GM13977 (cell line): Measurements from ENCODE around the gene TMEM156.
"Not testable (repeated sequence)": the region's sequence is repeated elsewhere in the genome, so short reads cannot be mapped to it uniquely, and the experiment has no call there.

Experiments used
- DNase-seq: peaks from one replicate; pipeline ENCODE4 v3.0.0; 2012; ENCODE audit warnings: low spot score
- in situ Hi-C: fragments of 300-500 bp; cut with MboI; formaldehyde crosslinking; loops from one replicate; pipeline ENCODE4 v1.12.0; 2022; ENCODE audit warnings: low sequenced_read_pairs, low pct_unique_long_range_greater_than_20kb, mixed read lengths, inconsistent platforms; ENCODE audit not compliant: unreplicated experiment
- TF ChIP-seq, protein P1 (sequence below): IDR thresholded peaks from 2 replicates; pipeline ENCODE4 v1.5.1; 2012; ENCODE audit warnings: mild to moderate bottlenecking, control low read depth; ENCODE audit not compliant: insufficient read depth; ENCODE audit errors: extremely low read depth, missing control alignments

Gene TMEM156

DNA sequence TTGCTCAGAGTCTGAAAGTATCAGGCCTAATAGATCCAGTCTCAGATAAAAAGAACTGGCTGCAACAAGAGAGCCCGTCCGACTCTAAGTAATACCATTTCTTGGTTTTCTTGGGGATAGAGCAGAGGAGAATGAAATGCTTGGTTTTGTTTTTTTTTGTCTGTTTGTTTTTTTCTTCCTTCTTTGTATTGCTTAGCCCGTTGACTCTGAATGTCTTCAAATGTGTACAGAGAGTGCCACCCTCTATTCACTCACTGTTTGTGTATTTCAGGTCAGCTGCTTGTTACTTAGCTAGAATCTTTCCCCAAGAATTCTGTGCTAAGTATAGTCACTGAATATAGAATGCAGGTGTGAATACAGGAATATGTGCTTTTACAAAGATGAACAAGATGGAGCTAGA is 5.7 kb upstream of the TMEM156 start:
- TF ChIP-seq, protein P1, sequence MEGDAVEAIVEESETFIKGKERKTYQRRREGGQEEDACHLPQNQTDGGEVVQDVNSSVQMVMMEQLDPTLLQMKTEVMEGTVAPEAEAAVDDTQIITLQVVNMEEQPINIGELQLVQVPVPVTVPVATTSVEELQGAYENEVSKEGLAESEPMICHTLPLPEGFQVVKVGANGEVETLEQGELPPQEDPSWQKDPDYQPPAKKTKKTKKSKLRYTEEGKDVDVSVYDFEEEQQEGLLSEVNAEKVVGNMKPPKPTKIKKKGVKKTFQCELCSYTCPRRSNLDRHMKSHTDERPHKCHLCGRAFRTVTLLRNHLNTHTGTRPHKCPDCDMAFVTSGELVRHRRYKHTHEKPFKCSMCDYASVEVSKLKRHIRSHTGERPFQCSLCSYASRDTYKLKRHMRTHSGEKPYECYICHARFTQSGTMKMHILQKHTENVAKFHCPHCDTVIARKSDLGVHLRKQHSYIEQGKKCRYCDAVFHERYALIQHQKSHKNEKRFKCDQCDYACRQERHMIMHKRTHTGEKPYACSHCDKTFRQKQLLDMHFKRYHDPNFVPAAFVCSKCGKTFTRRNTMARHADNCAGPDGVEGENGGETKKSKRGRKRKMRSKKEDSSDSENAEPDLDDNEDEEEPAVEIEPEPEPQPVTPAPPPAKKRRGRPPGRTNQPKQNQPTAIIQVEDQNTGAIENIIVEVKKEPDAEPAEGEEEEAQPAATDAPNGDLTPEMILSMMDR: no peak
- in situ Hi-C loops: no loop called here
- no peak for DNase-seq

DNA sequence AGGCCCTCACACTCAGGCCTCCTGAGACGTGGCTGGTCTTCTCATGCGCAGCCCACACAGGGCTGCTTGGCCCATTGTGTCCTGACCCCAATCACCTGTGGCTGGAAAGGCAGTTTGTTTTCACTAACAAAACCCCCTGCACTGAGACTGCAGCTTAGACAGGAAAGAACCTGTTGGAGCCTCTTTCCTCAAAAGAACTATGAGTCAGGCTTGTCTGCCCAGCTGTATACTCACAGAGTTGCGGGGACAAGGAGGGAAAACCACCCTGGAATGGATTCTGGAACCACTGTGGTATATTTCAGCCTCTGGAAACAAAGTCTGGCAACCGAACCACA is 5.2 kb upstream of the TMEM156 start:
- DNase-seq: no peak

DNA sequence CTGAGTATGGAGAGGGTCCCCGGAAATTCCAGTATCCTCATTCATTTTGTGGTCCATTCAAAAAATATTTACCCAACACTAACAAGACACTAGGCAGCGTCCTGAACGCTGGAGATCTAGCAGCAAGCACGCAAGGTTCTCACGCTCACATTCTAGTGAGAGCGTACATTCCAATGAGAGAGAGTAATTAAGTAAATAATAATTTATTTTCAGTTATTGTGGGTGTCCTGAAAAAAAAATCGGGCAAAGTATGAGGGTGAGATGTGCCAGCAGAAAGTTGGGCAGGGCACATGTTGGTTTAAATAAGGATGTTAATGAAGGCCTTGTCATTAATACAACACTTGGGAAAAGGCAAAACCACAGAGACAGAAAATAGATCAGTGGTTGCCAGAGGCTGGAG is 4.0 kb upstream of the TMEM156 start:
- no peak for DNase-seq
- TF ChIP-seq, protein P1: no peak
- in situ Hi-C loops: no loop called here

More for the DNA sequence above, 5.2 kb upstream of the TMEM156 start:
- in situ Hi-C loops: no loop called here
- TF ChIP-seq, protein P1: no peak

DNA sequence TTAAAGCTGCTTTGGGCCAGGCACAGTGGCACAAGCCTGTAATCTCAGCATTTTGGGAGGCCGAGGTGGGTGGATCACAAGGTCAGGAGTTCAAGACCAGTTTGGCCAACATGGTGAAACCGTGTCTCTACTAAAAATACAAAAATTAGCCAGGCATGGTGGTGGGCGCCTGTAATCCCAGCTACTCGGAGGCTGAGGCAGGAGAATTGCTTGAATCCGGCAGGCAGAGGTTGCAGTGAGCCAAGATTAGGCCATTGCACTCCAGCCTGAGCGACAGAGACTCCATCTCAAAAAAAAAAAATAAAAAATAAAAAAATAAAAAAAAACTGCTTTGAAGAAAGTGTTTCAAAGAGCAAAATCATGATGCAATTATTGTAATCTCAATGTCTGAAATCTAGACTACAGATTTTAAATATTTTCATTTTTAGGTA is 604 bp downstream of the TMEM156 start:
- in situ Hi-C loops, DNase-seq: not testable (repeated sequence)

DNA sequence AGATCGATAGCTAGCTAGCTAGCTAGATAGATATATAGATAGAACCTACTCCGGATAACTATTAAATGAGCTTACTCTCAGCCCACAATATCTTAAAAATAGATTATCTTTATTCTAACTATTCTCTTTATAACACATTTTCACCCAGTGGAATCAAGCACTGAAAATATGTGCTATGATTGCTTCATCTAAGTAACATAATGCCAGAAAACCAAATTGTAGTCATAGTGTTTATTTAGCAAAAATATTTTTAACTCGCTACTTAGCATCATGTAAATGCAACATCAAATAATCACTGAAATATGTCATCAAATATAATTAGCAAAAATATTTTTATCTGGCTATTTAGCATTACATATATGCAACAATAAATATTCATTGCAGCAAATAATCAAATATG is 1.5 kb downstream of the TMEM156 start:
- no peak for DNase-seq
- in situ Hi-C loops: no loop called here

DNA sequence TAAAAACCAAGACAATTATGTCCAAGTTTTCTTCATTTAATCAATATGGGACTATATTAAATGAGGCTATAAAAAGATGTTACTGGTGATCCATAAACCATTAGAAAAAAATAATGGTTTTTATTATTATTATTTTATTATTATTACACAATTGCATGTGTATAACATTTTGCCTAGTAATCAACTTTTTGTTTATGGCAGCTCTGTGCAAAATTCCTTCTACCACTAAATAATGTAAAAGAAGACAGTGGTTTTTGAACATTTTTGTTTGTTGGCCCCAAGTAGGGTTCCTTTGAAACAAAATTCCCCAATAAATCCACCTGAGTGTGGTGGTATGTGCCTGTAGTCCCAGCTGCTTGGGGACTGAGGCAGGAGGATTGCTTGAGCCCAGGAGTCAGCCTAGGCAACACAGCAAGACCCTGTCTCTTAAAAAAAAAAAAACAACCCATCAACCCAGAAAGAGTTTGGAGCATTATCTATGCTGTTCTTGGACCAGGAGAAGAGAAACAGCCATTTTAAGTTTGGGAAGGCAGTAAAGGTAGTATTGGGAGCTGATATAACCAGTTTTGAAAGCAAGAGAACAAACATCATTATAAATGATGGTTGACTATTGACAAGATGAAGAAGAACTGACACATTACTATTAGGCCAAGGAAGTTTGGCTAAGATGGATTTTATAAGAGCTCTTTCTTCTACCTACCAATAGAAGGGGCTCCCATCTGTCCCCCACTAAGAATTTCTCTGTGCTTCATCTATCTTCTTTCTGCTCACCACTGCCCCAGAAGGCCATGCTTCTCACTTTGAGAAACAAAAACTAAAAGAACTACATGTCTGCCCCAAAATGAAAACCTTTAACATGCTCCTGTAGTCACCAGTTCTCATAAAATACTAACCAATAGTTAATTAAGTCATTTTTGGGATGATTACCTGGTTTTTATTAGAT is 2.2 kb downstream of the TMEM156 start:
- in situ Hi-C loops: no loop called here
- no peak for DNase-seq
- TF ChIP-seq, protein P1: peak; percentile 19

More for the DNA sequence above, 1.5 kb downstream of the TMEM156 start:
- TF ChIP-seq, protein P1: no peak

DNA sequence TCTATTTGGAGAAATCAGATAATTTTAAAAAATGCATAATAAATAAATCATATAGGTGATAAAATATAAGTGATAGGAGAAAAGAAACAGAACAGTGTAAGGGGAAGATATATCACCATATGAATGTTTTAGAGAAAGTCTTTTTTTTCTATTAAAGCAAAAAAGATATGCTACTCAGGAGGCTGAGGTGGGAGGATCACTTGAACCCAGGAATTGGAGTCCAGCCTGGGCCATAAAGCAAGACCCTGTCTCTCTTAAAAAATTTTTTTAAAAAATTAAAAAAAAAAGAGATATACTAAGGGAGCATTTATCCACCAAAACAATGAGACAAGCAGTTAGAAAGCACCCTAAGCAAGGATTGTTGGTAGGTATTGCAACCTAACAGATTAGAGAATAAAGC is 6.1 kb downstream of the TMEM156 start:
- in situ Hi-C loops: no loop called here

More for the DNA sequence above, 6.1 kb downstream of the TMEM156 start:
- no peak for DNase-seq
- TF ChIP-seq, protein P1: no peak
